Ovary (tissue), 9 donors: ENCODE results near the gene TSPAN6. TPM values are rescaled to one million over a fixed set of nuclear protein-coding genes. Genes with fewer than 3 reads are reported as not detected.

ENCODE experiments used
- DNase-seq, 5 donors: peaks; one replicate each; pipeline ENCODE4 v3.0.0-alpha.2; 2019 to 2020
- H3K27ac ChIP-seq, 2 donors: fragments of 200-600 bp; one replicate each; pipeline versions ENCODE4 v1.5.1 to v1.8.0; 2019 to 2022
- H3K27me3 ChIP-seq: fragments of 200-600 bp; one replicate; pipeline ENCODE4 v1.8.0; 2022
- H3K36me3 ChIP-seq: fragments of 200-600 bp; sonication (generic); one replicate; pipeline ENCODE4 v1.5.1; 2019
- H3K4me1 ChIP-seq: one replicate; pipeline ENCODE4 v1.8.1; 2013; ENCODE audit warnings: mild to moderate bottlenecking, moderate library complexity; ENCODE audit not compliant: insufficient read depth
- H3K4me3 ChIP-seq: fragments of 200-600 bp; sonication (generic); one replicate; pipeline ENCODE4 v1.5.1; 2017
- H3K9me3 ChIP-seq, 2 donors: fragments of 200-600 bp in 1 of 2; sonication (generic) in 1 of 2; one replicate each; pipeline versions ENCODE4 v1.5.1 to v1.8.1; 2013 to 2019; ENCODE audit warnings: mild to moderate bottlenecking in 1 of 2, moderate library complexity in 1 of 2
- EP300 ChIP-seq: sonication (generic); formaldehyde crosslinking; IDR thresholded peaks from one replicate; pipeline ENCODE4 v1.6.1; 2017; ENCODE audit warnings: antibody characterized with exemption
- POLR2A ChIP-seq: fragments of 450-650 bp; IDR thresholded peaks from one replicate; pipeline ENCODE4 v1.6.1; 2017; ENCODE audit warnings: antibody characterized with exemption, mild to moderate bottlenecking, moderate library complexity
- WGBS, 3 donors: extraction: QIAGEN DNeasy Blood & Tissue Kit in 1 of 3; methylation state at CpG; one replicate each; pipeline versions ENCODE4 v1.1.5 to v1.1.7; 2013 to 2017; 5-methylcytosine and 5-hydroxymethylcytosine counted together
- intact Hi-C, 4 donors: fragments of 100-400 bp; cut with DNase I; formaldehyde crosslinking; loops; one replicate each; pipeline versions ENCODE4 v1.11.0 to v1.15.1; 2022 to 2023
- polyA plus RNA-seq, 2 donors: library from polyadenylated mRNA; stranded (reverse); fragments of 200-250 nt in 1 of 2; fragments of 350-450 nt in 1 of 2; fragmentation: Illumina TruSeq in 1 of 2; extraction: RNeasy Lipid Tissue Mini Kit (QIAGEN cat#74804) in 1 of 2; gene quantifications; one replicate each; pipeline ENCODE4 v1.2.3, GENCODE V29; 2013 to 2014
- total RNA-seq, 7 donors: library from RNA; depleted of rRNA in 2 of 7; stranded (reverse); fragments of >200 nt in 2 of 7; fragmentation: NEBNext Ultra II Directional in 3 of 7; extraction: Animal tissue kit (Norgen Biotek cat#: 25700) in 3 of 7; gene quantifications; one replicate each; pipeline versions ENCODE4 v1.1.0 to v1.2.4, GENCODE V29; 2016 to 2023
- TF ChIP-seq, protein P1 (sequence below), 3 donors: fragments of 450-650 bp in 2 of 3; fragments of 200-600 bp in 1 of 3; IDR thresholded peaks; one replicate each; pipeline versions ENCODE4 v1.5.1 to v1.8.0; 2016 to 2022; ENCODE audit warnings: antibody characterized with exemption in 3 of 3, mild to moderate bottlenecking in 1 of 3
- donor health status: DM: no; HTN: no; CAD: no; lungs with moderate emphysema.
- donor health status: DM: no; HTN: no; CAD: no.
- donor health status: Bipolar disorder and iron deficiency.
- donor health status: DM: yes; HTN: yes; CAD: no.
- donor health status: DM: no; HTN: no; CAD: no.
- donor health status: DM: yes; HTN: yes; CAD: no.

The TSPAN6 gene
- total and polyA plus RNA-seq, 9 donors = 41.2 to 70.8 (median 54.6) TPM

DNA sequence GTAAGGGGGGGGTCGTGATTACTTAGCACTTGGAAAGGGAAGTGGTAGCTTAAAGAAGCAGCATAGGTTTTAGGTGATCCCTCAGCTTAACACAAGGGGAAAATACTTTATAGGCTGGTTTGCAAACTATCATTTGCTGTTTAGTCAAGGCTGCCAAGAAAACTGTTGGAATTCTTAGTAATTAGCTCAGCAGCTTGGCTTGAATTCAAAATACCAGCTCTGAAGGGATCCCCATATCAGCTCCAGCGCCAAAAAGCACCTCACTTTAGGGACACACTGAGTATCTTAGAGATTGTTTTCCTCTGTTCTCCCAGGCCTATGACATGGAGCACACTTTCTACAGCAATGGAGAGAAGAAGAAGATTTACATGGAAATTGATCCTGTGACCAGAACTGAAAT lies 43.0 kb downstream of the TSPAN6 start:
- Histone ChIP-seq H3K27me3 (no peaks in the 10 kb centered on the region), H3K9me3 (no peaks in the 10 kb centered on the region), H3K4me3 (no peak overlapping the region), H3K4me1 (peaks cover 3% of the 10 kb centered on the region), H3K36me3 (no peaks in the 10 kb centered on the region), H3K27ac (no peak overlapping the region)
- peak in 1 of 5 donors; percentile 15 for DNase-seq
- WGBS, 3 donors = 2 to 4% (median 2%) methylated on average over 2 of the region's 2 CpGs
- intact Hi-C loops = no loop called here
- TF ChIP-seq POLR2A (no peak), EP300 (no peak)
- TF ChIP-seq, protein P1, sequence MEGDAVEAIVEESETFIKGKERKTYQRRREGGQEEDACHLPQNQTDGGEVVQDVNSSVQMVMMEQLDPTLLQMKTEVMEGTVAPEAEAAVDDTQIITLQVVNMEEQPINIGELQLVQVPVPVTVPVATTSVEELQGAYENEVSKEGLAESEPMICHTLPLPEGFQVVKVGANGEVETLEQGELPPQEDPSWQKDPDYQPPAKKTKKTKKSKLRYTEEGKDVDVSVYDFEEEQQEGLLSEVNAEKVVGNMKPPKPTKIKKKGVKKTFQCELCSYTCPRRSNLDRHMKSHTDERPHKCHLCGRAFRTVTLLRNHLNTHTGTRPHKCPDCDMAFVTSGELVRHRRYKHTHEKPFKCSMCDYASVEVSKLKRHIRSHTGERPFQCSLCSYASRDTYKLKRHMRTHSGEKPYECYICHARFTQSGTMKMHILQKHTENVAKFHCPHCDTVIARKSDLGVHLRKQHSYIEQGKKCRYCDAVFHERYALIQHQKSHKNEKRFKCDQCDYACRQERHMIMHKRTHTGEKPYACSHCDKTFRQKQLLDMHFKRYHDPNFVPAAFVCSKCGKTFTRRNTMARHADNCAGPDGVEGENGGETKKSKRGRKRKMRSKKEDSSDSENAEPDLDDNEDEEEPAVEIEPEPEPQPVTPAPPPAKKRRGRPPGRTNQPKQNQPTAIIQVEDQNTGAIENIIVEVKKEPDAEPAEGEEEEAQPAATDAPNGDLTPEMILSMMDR (IDR thresholded peaks at IDR 0.05) = no peak

DNA sequence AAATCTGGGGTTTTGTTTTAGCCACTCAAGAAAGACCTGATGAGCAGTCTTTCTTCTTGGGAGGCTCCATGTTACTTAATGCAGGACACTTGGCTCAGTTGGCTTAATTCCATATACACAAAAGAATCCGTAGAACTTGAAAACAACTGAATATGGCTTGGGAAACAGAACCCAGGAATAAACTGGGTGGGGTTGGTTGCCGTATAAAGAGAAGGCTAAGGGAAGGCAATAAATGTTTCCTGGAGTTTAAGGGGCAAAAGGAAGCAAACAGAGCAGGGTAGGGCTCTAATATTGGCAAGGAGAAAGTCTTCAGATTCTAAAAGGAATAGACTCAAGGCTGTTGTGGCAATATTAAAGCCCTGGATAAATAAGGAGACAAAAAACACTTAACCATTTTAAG lies 43.5 kb downstream of the TSPAN6 start:
- intact Hi-C loops = no loop called here

DNA sequence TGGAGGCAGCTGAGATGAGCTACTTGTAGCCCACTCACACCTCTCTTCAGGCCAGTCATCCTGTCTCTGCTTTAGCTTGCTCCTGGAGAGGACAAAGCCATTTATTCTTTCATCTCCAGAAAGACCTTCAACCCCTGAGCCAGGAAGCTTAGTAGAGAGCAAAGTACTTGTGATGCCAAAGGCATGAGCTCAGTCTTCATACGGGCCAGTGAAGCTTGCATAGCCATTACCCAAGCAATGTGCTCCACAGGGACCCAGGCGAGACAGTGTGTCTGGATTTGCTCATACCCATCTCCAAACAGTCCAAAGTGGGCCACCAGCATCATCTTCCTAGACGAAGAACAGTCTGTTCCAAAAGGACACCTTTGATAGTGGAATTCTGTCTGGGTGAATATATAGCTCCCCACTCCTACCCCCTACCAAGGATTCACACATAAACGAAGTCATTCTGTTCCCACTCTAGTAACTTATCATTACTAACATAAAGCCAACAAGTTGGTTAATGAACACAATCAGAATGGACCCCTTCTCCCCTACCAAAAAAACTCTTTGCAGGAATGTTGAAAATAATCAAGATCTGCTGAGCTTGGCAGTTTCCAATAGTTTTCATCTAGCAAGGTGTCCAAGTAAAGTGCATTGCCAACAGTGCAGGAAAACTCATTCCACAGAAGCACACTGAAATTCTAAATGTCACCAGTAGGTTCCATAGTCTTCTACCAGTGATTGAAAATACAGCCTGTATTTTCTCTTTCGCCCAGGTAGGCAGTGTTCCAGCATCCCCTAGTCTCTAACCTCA lies 45.2 kb downstream of the TSPAN6 start:
- Histone ChIP-seq H3K36me3 (no peaks in the 10 kb centered on the region), H3K4me1 (peaks cover 3% of the 10 kb centered on the region), H3K27ac (no peak overlapping the region), H3K27me3 (no peaks in the 10 kb centered on the region), H3K4me3 (no peak overlapping the region), H3K9me3 (no peaks in the 10 kb centered on the region)
- DNase-seq = no peak
- intact Hi-C loops = no loop called here
- 60 to 66% (median 64%) methylated on average over 5 of the region's 5 CpGs for WGBS, 3 donors
- TF ChIP-seq, protein P1 (IDR thresholded peaks at IDR 0.05) = no peak
- TF ChIP-seq POLR2A (no peak), EP300 (no peak)

More for the DNA sequence above, 43.5 kb downstream of the TSPAN6 start:
- no peak for DNase-seq
- H3K4me3 ChIP-seq = no peak overlapping the region
- H3K36me3 ChIP-seq = no peaks in the 10 kb centered on the region
- H3K27me3 ChIP-seq = no peaks in the 10 kb centered on the region
- no peak overlapping the region for H3K27ac ChIP-seq
- 20 to 47% (median 30%) methylated on average over 2 of the region's 2 CpGs for WGBS, 3 donors
- TF ChIP-seq POLR2A = no peak
- TF ChIP-seq, protein P1 (IDR thresholded peaks at IDR 0.05) = no peak
- no peak for TF ChIP-seq EP300
- no peaks in the 10 kb centered on the region for H3K9me3 ChIP-seq
- H3K4me1 ChIP-seq = peaks cover 3% of the 10 kb centered on the region

DNA sequence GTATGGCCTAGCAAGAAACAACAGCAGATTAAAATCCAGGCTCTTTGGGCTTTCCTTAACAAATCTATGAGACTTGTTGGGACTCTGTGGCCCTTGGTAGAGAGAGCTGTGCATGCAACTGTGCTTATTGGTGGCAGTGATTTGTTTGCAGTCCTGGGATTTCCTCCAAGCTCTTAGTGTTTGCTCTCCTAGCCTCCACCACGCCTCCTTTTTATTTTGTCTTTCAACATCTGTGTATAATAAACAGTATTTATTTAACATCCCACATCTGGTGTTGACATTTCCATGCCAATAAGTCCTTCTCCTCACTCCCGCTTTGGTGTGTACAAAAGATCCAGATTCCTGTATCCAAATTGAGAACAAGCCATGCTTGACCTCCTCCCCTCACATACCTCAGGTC lies 48.7 kb downstream of the TSPAN6 start:
- H3K9me3 ChIP-seq = no peaks in the 10 kb centered on the region
- no peak overlapping the region for H3K27ac ChIP-seq
- no peaks in the 10 kb centered on the region for H3K27me3 ChIP-seq
- intact Hi-C loops = no loop called here
- DNase-seq = no peak
- H3K4me1 ChIP-seq = peaks cover under 1% of the 10 kb centered on the region
- 4 to 24% (median 9%) methylated on average over 2 of the region's 2 CpGs for WGBS, 3 donors
- H3K36me3 ChIP-seq = no peaks in the 10 kb centered on the region
- no peak overlapping the region for H3K4me3 ChIP-seq
- TF ChIP-seq POLR2A (no peak), EP300 (no peak)
- TF ChIP-seq, protein P1 (IDR thresholded peaks at IDR 0.05) = no peak
